Measurements from ENCODE around the gene ARMC9.
A peak's percentile ranks its signal among the peaks of the same experiment; 100 is the strongest.

ARMC9 gene

DNA sequence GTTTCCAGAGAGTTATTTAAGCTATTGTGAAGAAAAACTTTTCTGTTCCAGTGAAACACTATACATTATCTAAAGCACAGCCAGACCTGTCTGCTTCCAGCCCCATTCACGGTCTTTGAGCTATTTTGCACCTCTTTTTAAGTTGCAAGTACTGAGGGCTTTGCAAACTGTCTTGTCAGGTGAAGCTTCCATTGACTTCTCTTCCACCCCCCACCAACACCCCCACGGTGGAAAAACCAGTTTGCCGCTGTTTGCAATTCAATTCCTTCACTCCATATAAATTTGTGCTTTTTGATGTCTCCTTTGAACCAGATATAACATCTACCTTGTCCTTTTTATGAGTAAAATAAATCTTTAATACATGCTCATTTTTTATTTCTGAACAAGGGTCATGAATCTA is 212.8 kb downstream of the ARMC9 start:
- Mint-ChIP-seq H3K4me1 (no peaks in the 10 kb centered on the region), H3K27me3 (peaks cover 52% of the 10 kb centered on the region), H3K4me3 (no peak overlapping the region), H3K36me3 (ENCODE audit: insufficient read depth) (no peaks in the 10 kb centered on the region), H3K27ac (ENCODE audit: low read depth) (no peak overlapping the region), H3K9me3 (no peaks in the 10 kb centered on the region)
- ATAC-seq (replicated peaks; ENCODE audit: extremely low read depth, poor library complexity, severe bottlenecking) (no peak), DNase-seq (ENCODE audit: low spot score in 2 of 2) (no peak)

DNA sequence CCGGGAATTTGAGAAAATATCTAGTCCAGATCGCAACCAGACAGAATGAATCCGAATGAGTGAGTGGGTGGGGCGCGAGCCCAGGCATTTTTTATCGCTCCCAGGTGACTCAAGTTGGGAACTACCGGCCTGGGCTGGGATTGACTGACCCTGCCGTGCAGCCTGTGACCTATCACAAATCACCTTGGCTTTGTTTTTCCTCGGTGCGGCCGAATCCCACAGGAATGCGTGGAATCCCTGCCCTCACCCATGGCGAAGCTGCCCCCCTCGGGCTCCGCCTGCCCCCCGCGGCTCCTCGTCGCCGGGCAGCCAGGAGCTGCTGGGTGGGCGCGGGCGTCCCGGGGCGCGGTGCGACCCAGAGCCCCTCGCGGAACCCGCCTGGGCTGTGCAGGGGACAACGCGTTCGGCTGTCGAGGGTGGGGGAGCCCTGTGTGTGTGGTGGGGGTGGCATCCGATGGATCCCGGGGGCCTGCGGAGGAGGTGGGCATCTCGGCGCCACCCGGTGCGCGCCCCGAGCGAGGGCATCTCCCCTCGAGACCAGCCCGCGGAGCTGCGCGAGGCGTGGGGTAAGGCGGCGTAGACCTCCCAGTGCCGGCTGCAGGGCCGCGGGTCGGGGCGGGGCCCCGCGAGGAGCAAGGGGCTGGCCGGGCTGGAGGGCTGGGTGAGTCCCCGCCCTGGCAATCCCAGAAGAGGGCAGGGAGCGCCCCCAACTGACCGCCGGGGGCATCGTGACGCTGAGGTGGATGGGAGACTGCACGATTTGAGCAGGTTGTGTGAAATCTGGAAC is 213.6 kb downstream of the ARMC9 start:
- H3K9me3 Mint-ChIP-seq = no peaks in the 10 kb centered on the region
- peaks cover 52% of the 10 kb centered on the region for H3K27me3 Mint-ChIP-seq
- ATAC-seq (replicated peaks; ENCODE audit: extremely low read depth, poor library complexity, severe bottlenecking) = no peak
- no peaks in the 10 kb centered on the region for H3K4me1 Mint-ChIP-seq
- no peak overlapping the region for H3K4me3 Mint-ChIP-seq
- peak in 1 of 2 donors; percentile 44 for DNase-seq (ENCODE audit: low spot score in 2 of 2)
- H3K36me3 Mint-ChIP-seq (ENCODE audit: insufficient read depth) = no peaks in the 10 kb centered on the region
- no peak overlapping the region for H3K27ac Mint-ChIP-seq (ENCODE audit: low read depth)

- Mint-ChIP-seq H3K36me3 (ENCODE audit: insufficient read depth) (no peaks in the 10 kb centered on the region), H3K4me3 (no peak overlapping the region), H3K9me3 (no peaks in the 10 kb centered on the region), H3K4me1 (no peaks in the 10 kb centered on the region), H3K27me3 (peaks cover 52% of the 10 kb centered on the region), H3K27ac (ENCODE audit: low read depth) (no peak overlapping the region)
- DNase-seq (ENCODE audit: low spot score in 2 of 2) (no peak), ATAC-seq (replicated peaks; ENCODE audit: extremely low read depth, poor library complexity, severe bottlenecking) (no peak)
Measured at GRCh38 chr2:231412618-231412963, 214.2 kb downstream of the ARMC9 start.

DNA sequence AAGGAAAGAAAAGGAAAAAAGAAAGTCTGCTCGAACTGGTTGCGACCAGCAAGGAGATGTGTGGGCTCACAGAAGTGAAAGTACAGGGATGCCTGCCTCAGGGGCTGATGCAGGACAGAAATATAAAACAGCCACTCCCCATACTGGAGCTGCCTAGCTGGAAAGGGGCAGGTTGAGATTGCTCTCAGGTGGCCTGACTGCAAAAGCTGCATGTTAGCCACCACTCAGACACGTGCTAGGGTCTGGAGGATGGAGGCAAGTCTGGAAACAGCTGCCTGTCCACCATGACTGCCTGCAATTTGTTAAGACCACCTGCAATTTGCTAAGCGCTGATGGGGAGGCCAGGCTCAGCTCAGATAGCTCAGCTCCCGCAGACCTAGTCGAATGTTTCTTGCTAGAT is 215.0 kb downstream of the ARMC9 start:
- H3K9me3 Mint-ChIP-seq = no peaks in the 10 kb centered on the region
- H3K4me3 Mint-ChIP-seq = no peak overlapping the region
- H3K27ac Mint-ChIP-seq (ENCODE audit: low read depth) = no peak overlapping the region
- no peaks in the 10 kb centered on the region for H3K4me1 Mint-ChIP-seq
- DNase-seq (ENCODE audit: low spot score in 2 of 2) (no peak), ATAC-seq (replicated peaks; ENCODE audit: extremely low read depth, poor library complexity, severe bottlenecking) (no peak)
- H3K36me3 Mint-ChIP-seq (ENCODE audit: insufficient read depth) = no peaks in the 10 kb centered on the region
- peaks cover 56% of the 10 kb centered on the region for H3K27me3 Mint-ChIP-seq

GRCh38 chr2:231413921-231414476 is 215.6 kb downstream of the ARMC9 start:
- no peaks in the 10 kb centered on the region for H3K4me1 Mint-ChIP-seq
- no peak overlapping the region for H3K4me3 Mint-ChIP-seq
- no peaks in the 10 kb centered on the region for H3K36me3 Mint-ChIP-seq (ENCODE audit: insufficient read depth)
- no peaks in the 10 kb centered on the region for H3K9me3 Mint-ChIP-seq
- DNase-seq (ENCODE audit: low spot score in 2 of 2) (no peak), ATAC-seq (replicated peaks; ENCODE audit: extremely low read depth, poor library complexity, severe bottlenecking) (no peak)
- H3K27ac Mint-ChIP-seq (ENCODE audit: low read depth) = no peak overlapping the region
- H3K27me3 Mint-ChIP-seq = peaks cover 62% of the 10 kb centered on the region

DNA sequence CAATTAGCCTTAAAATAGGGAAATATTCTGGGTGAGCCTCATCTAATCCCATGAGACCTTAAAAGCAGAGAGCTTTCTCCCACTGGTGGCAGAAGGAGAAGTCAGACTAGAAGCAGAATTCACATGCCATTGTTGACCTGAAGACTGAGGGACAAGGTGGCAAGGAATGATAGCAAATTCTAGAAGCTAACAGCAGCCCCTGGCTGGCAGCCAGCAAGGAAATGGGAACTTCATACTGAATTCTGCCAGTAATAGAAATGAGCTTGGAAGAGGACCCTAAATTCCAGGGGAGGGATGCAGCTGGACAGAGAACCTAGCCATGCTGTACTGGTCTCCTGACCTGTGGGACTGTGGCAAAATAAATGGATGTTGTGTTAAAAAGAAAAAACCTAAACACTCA is 216.6 kb downstream of the ARMC9 start:
- Mint-ChIP-seq H3K36me3 (ENCODE audit: insufficient read depth) (peaks cover 2% of the 10 kb centered on the region), H3K27me3 (peaks cover 66% of the 10 kb centered on the region), H3K9me3 (no peaks in the 10 kb centered on the region), H3K27ac (ENCODE audit: low read depth) (no peak overlapping the region), H3K4me3 (no peak overlapping the region), H3K4me1 (no peaks in the 10 kb centered on the region)
- ATAC-seq (replicated peaks; ENCODE audit: extremely low read depth, poor library complexity, severe bottlenecking) (no peak), DNase-seq (ENCODE audit: low spot score in 2 of 2) (no peak)

DNA sequence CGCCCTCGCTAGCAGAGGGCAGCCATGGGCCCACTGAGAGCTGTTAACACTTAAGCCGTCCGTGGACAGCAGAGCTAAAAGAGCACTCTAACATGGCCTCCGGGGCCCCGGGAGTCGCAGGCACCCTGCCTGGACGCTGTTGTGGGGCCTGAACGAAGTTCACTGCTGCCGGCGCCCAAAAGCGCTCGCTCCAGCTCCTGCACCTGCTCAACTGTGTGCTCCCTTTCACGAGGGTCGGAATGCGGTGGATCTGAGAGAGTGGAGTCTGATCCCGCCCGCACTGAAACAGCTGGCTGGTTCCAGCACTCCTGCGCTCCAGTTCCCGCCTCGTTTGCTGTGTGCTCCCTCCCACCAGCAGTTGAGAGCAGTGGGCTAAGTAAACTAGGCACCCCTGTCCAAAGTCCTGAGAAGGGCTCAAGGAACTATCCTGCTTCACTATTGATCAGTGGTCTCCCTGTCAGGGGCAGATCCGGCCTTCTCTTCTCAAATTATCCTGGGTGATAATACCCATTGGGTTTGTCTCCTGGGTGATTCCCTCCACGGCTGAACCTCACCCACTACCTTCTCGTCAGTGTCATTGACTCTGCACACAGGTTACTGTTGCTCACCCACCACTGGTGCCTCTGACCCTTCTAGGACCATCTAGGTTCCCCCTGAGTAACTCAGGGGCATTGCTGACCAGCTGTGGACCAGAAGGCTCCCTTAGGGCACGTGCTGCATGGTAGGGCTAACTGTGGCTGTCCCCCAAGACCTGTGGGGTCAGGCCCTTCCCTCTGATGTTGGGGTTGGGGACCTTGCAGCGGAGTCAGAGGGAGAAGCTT is 220.6 kb downstream of the ARMC9 start:
- Mint-ChIP-seq H3K4me3 (no peak overlapping the region), H3K36me3 (ENCODE audit: insufficient read depth) (peaks cover 2% of the 10 kb centered on the region), H3K9me3 (no peaks in the 10 kb centered on the region), H3K4me1 (no peaks in the 10 kb centered on the region), H3K27me3 (peaks cover 29% of the 10 kb centered on the region), H3K27ac (ENCODE audit: low read depth) (no peak overlapping the region)
- DNase-seq (ENCODE audit: low spot score in 2 of 2) (no peak), ATAC-seq (replicated peaks; ENCODE audit: extremely low read depth, poor library complexity, severe bottlenecking) (no peak)

GRCh38 chr2:231421051-231421580 is 222.7 kb downstream of the ARMC9 start:
- no peak overlapping the region for H3K4me3 Mint-ChIP-seq
- no peak for ATAC-seq (replicated peaks; ENCODE audit: extremely low read depth, poor library complexity, severe bottlenecking)
- H3K36me3 Mint-ChIP-seq (ENCODE audit: insufficient read depth) = peaks cover 2% of the 10 kb centered on the region
- H3K27me3 Mint-ChIP-seq = peaks cover 15% of the 10 kb centered on the region
- no peaks in the 10 kb centered on the region for H3K9me3 Mint-ChIP-seq
- no peak for DNase-seq (ENCODE audit: low spot score in 2 of 2)
- H3K4me1 Mint-ChIP-seq = no peaks in the 10 kb centered on the region
- no peak overlapping the region for H3K27ac Mint-ChIP-seq (ENCODE audit: low read depth)

DNA sequence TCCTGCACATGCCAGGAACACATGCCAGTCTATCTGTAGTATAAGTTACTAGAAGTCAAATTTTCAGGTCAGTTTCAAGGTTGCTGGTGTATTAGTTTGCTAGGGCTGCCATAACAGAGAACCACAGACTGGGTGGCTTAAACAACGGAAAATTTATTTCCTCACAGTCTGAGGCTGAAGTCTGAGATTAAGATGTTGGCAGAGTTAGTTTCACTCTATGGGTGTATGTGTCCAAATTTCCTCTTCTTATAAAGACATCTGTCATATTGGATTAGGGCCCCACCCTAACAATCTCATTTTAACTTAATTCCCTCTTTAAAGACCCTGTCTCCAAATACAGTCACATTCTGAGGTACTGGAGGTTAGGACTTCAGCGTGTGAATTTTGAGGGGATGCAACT is 223.6 kb downstream of the ARMC9 start:
- no peak for DNase-seq (ENCODE audit: low spot score in 2 of 2)
- Mint-ChIP-seq H3K27ac (ENCODE audit: low read depth) (no peak overlapping the region), H3K4me1 (no peaks in the 10 kb centered on the region)

GRCh38 chr2:231423176-231423575 is 224.7 kb downstream of the ARMC9 start:
- Mint-ChIP-seq H3K27ac (ENCODE audit: low read depth) (no peak overlapping the region), H3K4me1 (no peaks in the 10 kb centered on the region), H3K27me3 (peaks cover 14% of the 10 kb centered on the region), H3K36me3 (ENCODE audit: insufficient read depth) (peaks cover 2% of the 10 kb centered on the region), H3K4me3 (no peak overlapping the region), H3K9me3 (no peaks in the 10 kb centered on the region)
- no peak for ATAC-seq (replicated peaks; ENCODE audit: extremely low read depth, poor library complexity, severe bottlenecking)
- DNase-seq (ENCODE audit: low spot score in 2 of 2) = no peak

More for the DNA sequence above, 223.6 kb downstream of the ARMC9 start:
- peaks cover 2% of the 10 kb centered on the region for H3K36me3 Mint-ChIP-seq (ENCODE audit: insufficient read depth)
- no peaks in the 10 kb centered on the region for H3K9me3 Mint-ChIP-seq
- H3K4me3 Mint-ChIP-seq = no peak overlapping the region
- ATAC-seq (replicated peaks; ENCODE audit: extremely low read depth, poor library complexity, severe bottlenecking) = no peak
- H3K27me3 Mint-ChIP-seq = peaks cover 15% of the 10 kb centered on the region
